GM12878 (cell line): ENCODE data around the gene THRB. TPM values are rescaled to one million over a fixed set of nuclear protein-coding genes. Genes with fewer than 3 reads are reported as not detected.

Source experiments
- ATAC-seq: fragments of 200-7000 bp; cut with Tn5 transposase; 3 replicates; pipeline ENCODE4 v1.9.1; 2020; ENCODE audit warnings: mild to moderate bottlenecking, moderate library complexity
- BruUV-seq: library from RNA; stranded (reverse); fragments of 400-500 nt; replicated peaks from 2 replicates; lab custom pipeline; 2021; lab: Mats Ljungman, UMichigan
- CTCF ChIA-PET: fragments of 300-600 bp; sonication (Branson Sonifier 250); formaldehyde crosslinking; extraction: SDS; loops from one replicate; lab custom pipeline; 2021; ENCODE audit warnings: inconsistent platforms; lab: Yijun Ruan, JAX
- POLR2A ChIA-PET: fragments of 350-600 bp; formaldehyde crosslinking; extraction: SDS; loops from one replicate; lab custom pipeline; 2021; ENCODE audit warnings: inconsistent platforms; lab: Charles Lee
- RAD21 ChIA-PET: fragments of 300-600 bp; sonication (Branson Sonifier 250); formaldehyde crosslinking; loops from one replicate; lab custom pipeline; 2023; ENCODE audit warnings: antibody characterized with exemption; ENCODE audit not compliant: unreplicated experiment; lab: Charles Lee
- SMC1A ChIA-PET: fragments of 300-600 bp; sonication (Branson Sonifier 250); formaldehyde crosslinking; loops from one replicate; lab custom pipeline; 2023; ENCODE audit not compliant: unreplicated experiment, uncharacterized antibody; lab: Charles Lee
- DNase-seq: peaks from one replicate; pipeline ENCODE4 v3.0.0-alpha.2; 2011; ENCODE audit warnings: low read depth, low spot score
- FAIRE-seq: peaks from 3 replicates; lab custom pipeline; 2011; peaks lifted over from hg19 to GRCh38; lab: Jason Lieb, UNC
- H2AFZ ChIP-seq: 2 replicates; pipeline ENCODE4 v1.6.0; 2011; ENCODE audit warnings: low read depth, low read length, control low read depth; ENCODE audit not compliant: control insufficient read depth
- H3K27ac ChIP-seq: 2 replicates; pipeline ENCODE4 v1.5.1; 2011; ENCODE audit warnings: control low read depth; ENCODE audit not compliant: control insufficient read depth, insufficient read depth
- H3K27me3 ChIP-seq, 2 experiments: replicated peaks in 1 of 2; 2 replicates each; pipeline versions ENCODE4 v1.6.0 to v1.6.1; 2011; ENCODE audit warnings: low read length in 1 of 2; ENCODE audit not compliant: control insufficient read depth in 2 of 2, insufficient read depth in 2 of 2
- H3K36me3 ChIP-seq, 2 experiments: 2 replicates each; pipeline ENCODE4 v1.5.1; 2011; ENCODE audit warnings: low read length in 1 of 2; ENCODE audit not compliant: control insufficient read depth in 2 of 2, insufficient read depth in 2 of 2
- H3K4me1 ChIP-seq: 2 replicates; pipeline ENCODE4 v1.6.1; 2011; ENCODE audit warnings: mild to moderate bottlenecking, low read length, moderate library complexity, mixed read lengths; ENCODE audit not compliant: control insufficient read depth, insufficient read depth
- H3K4me2 ChIP-seq: 2 replicates; pipeline ENCODE4 v1.6.0; 2011; ENCODE audit warnings: control low read depth; ENCODE audit not compliant: control insufficient read depth, insufficient read depth
- H3K4me3 ChIP-seq: fragments of 200-600 bp; sonication (generic); 2 replicates; pipeline ENCODE4 v1.5.1; 2016
- H3K79me2 ChIP-seq: 2 replicates; pipeline ENCODE4 v1.6.0; 2011; ENCODE audit warnings: low read length; ENCODE audit not compliant: control insufficient read depth, insufficient read depth
- H3K9ac ChIP-seq: 2 replicates; pipeline ENCODE4 v1.8.0; 2011; ENCODE audit warnings: low read length, control low read depth, mixed read lengths; ENCODE audit not compliant: control insufficient read depth, insufficient read depth
- H3K9me3 ChIP-seq: replicated peaks from 3 replicates; pipeline ENCODE4 v1.5.1; 2011; ENCODE audit warnings: mild to moderate bottlenecking, low read length; ENCODE audit not compliant: control insufficient read depth, insufficient read depth
- H4K20me1 ChIP-seq: 2 replicates; pipeline ENCODE4 v1.6.0; 2011; ENCODE audit not compliant: control insufficient read depth, insufficient read depth
- BCL3 ChIP-seq: IDR thresholded peaks from 2 replicates; pipeline ENCODE4 v1.6.1; 2011; ENCODE audit warnings: borderline replicate concordance, low read depth, mild to moderate bottlenecking, moderate library complexity, low read length; ENCODE audit not compliant: insufficient read depth, poor library complexity, severe bottlenecking
- CREM ChIP-seq: IDR thresholded peaks from 2 replicates; pipeline ENCODE4 v1.6.1; 2014; ENCODE audit warnings: antibody characterized with exemption, low read depth
- EED ChIP-seq: sonication (generic); IDR thresholded peaks from 2 replicates; pipeline ENCODE4 v1.6.1; 2016; ENCODE audit warnings: antibody characterized with exemption, low read depth
- IKZF1 ChIP-seq: fragments of 450-650 bp; conservative IDR thresholded peaks from 2 replicates; pipeline ENCODE4 v1.6.1; 2017; ENCODE audit warnings: antibody characterized with exemption, mild to moderate bottlenecking
- LARP7 ChIP-seq: fragments of 450-650 bp; IDR thresholded peaks from 2 replicates; pipeline ENCODE4 v1.6.1; 2017; ENCODE audit warnings: mild to moderate bottlenecking
- NBN ChIP-seq: fragments of 450-650 bp; IDR thresholded peaks from 2 replicates; pipeline ENCODE4 v1.6.1; 2016
- PAX5 ChIP-seq: IDR thresholded peaks from 2 replicates; pipeline ENCODE4 v1.6.1; 2011; ENCODE audit warnings: low read depth, low read length, borderline replicate concordance
- PAX8 ChIP-seq: fragments of 450-650 bp; IDR thresholded peaks from 2 replicates; pipeline ENCODE4 v1.6.1; 2017; ENCODE audit warnings: mild to moderate bottlenecking, moderate library complexity
- RAD21 ChIP-seq: IDR thresholded peaks from 2 replicates; pipeline ENCODE4 v1.6.1; 2011; ENCODE audit warnings: mild to moderate bottlenecking, low read depth, low read length, moderate library complexity; ENCODE audit not compliant: insufficient read depth
- RB1 ChIP-seq: fragments of 450-650 bp; formaldehyde crosslinking; IDR thresholded peaks from 2 replicates; pipeline ENCODE4 v1.6.1; 2017; ENCODE audit warnings: mild to moderate bottlenecking, borderline replicate concordance
- WRNIP1 ChIP-seq: IDR thresholded peaks from 2 replicates; pipeline ENCODE4 v1.6.1; 2011; ENCODE audit warnings: low read depth, low read length, improper control_type of control experiment, borderline replicate concordance
- ZNF384 ChIP-seq: IDR thresholded peaks from 2 replicates; pipeline ENCODE4 v1.6.1; 2012; ENCODE audit warnings: low read depth, mild to moderate bottlenecking, low read length, improper control_type of control experiment, borderline replicate concordance
- WGBS: methylation state at CpG from one replicate; pipeline ENCODE4 v1.1.6; 2016; ENCODE audit warnings: low lambda C conversion rate; ENCODE audit not compliant: insufficient replicate concordance, insufficient coverage; ENCODE audit errors: missing lambda C conversion rate; 5-methylcytosine and 5-hydroxymethylcytosine counted together
- in situ Hi-C: fragments of 300-500 bp; cut with MboI; formaldehyde crosslinking; loops from 9 replicates; pipeline ENCODE4 v1.14.3; 2018; ENCODE audit warnings: mixed read lengths
- intact Hi-C: fragments of 100-400 bp; cut with micrococcal nuclease; formaldehyde crosslinking; loops from one replicate; pipeline ENCODE4 v1.14.2; 2022; ENCODE audit not compliant: unreplicated experiment
- polyA plus RNA-seq, 11 experiments: library from polyadenylated mRNA; depleted of rRNA in 4 of 11; unstranded in 6 of 11; stranded (reverse) in 5 of 11; fragments of >200 nt; fragmentation: Nextera tagmentation in 4 of 11; fragmentation: Illumina TruSeq in 1 of 11; extraction: Ambion mirVana in 4 of 11; extraction: Trizol in 1 of 11; gene quantifications; 1 replicate in 1 of 11; 2 replicates in 10 of 11; pipeline versions ENCODE4 v1.2.1 to v1.2.3, GENCODE V29; 2011 to 2016; ENCODE audit warnings: inconsistent platforms in 2 of 11, missing spikeins in 2 of 11, low read depth in 1 of 11
- total RNA-seq, 4 experiments: library from RNA; depleted of rRNA in 3 of 4; stranded (reverse); fragments of >200 nt in 3 of 4; fragmentation: Illumina TruSeq in 1 of 4; extraction: Trizol in 1 of 4; gene quantifications; 2 replicates each; pipeline versions ENCODE4 v1.2.1 to v1.2.3, GENCODE V29; 2013 to 2021
- TF ChIP-seq, protein P1 (sequence below): IDR thresholded peaks from 2 replicates; pipeline ENCODE4 v1.6.1; 2011; ENCODE audit warnings: low read depth, low read length, improper control_type of control experiment, borderline replicate concordance
- TF ChIP-seq, protein P2 (sequence below): fragments of 450-650 bp; IDR thresholded peaks from 2 replicates; pipeline ENCODE4 v1.6.1; 2017; ENCODE audit warnings: borderline replicate concordance

Gene THRB
- total and polyA plus RNA-seq, 10 of the 15 experiments (the other 5 are each of a cell fraction or from before 2014, with no cell fraction given), result 0.05 TPM; not detected in 9

DNA sequence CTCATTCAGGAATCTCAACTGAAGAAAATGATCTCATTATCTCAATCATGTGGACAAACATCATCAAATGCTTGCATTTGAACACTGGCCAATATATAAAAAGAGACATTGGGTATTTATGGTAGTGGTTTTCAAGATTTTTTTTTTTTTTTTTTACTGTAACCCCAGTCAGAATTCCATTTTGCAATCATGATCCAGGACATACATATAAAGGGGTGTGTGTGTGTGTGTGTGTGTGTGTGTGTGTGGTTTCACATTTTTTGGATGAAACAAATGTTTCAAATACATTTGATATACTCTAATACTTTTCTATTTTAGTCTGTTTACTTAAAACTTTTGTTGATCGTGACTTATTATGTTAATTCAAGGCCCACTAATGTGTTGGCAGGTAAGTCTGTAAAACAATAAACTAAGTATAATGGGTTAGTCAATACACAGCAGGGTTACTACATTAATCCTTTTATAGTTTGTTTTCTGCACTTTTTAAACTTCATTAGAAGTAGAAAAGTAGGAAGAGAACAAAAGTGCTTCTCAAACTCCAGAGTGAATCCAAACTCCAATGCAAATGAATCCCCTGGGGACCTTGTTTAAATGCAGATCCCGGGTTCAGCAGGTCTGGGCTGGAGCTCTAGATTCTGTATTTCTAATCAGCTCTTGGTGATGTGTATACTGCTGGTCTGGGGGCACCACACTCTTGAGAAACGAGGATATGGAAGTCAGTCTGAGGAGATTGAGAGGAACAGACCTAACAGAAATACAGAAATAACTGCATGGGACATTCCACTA lies 17.6 kb downstream of the THRB start:
- ChIA-PET SMC1A (no interaction called here), POLR2A (no interaction called here)
- H3K79me2 ChIP-seq, result no peaks in the 10 kb centered on the region
- no peaks in the 10 kb centered on the region for H3K27me3 ChIP-seq
- no peak overlapping the region for H3K9ac ChIP-seq
- no peaks in the 10 kb centered on the region for H4K20me1 ChIP-seq
- TF ChIP-seq BCL3 (no peak), WRNIP1 (no peak), ZNF384 (no peak), PAX5 (no peak), LARP7 (no peak), EED (no peak), PAX8 (no peak), CREM (no peak), RB1 (no peak), NBN (no peak), IKZF1 (no peak), RAD21 (no peak)
- TF ChIP-seq, protein P1, sequence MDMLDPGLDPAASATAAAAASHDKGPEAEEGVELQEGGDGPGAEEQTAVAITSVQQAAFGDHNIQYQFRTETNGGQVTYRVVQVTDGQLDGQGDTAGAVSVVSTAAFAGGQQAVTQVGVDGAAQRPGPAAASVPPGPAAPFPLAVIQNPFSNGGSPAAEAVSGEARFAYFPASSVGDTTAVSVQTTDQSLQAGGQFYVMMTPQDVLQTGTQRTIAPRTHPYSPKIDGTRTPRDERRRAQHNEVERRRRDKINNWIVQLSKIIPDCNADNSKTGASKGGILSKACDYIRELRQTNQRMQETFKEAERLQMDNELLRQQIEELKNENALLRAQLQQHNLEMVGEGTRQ, result no peak
- TF ChIP-seq, protein P2, sequence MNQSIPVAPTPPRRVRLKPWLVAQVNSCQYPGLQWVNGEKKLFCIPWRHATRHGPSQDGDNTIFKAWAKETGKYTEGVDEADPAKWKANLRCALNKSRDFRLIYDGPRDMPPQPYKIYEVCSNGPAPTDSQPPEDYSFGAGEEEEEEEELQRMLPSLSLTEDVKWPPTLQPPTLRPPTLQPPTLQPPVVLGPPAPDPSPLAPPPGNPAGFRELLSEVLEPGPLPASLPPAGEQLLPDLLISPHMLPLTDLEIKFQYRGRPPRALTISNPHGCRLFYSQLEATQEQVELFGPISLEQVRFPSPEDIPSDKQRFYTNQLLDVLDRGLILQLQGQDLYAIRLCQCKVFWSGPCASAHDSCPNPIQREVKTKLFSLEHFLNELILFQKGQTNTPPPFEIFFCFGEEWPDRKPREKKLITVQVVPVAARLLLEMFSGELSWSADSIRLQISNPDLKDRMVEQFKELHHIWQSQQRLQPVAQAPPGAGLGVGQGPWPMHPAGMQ, result no peak
- TF ChIP-seq, all 136 proteins: peak for 0
- Histone ChIP-seq H2AFZ (no peak overlapping the region), H3K9me3 (no peaks in the 10 kb centered on the region), H3K4me2 (no peak overlapping the region), H3K36me3 (no peaks in the 10 kb centered on the region), H3K4me1 (no peaks in the 10 kb centered on the region), H3K27ac (no peak overlapping the region), H3K4me3 (no peak overlapping the region)
- no peak for FAIRE-seq
- ChIA-PET RAD21 (interaction anchor here (0.6 kb wide), 1 partner anchor 359 kb away, joined by 3 read pairs; no protein-coding TSS in a partner anchor), CTCF (no interaction called here)
- no peak for ATAC-seq
- DNase-seq, result no peak
- in situ Hi-C loops, result no loop called here
- intact Hi-C loops, result no loop called here
- WGBS, result 2% methylated on average over 3 of the region's 3 CpGs
- no TSS peak for BruUV-seq
